T-helper 1 cell treated with Interleukin-12 subunit alpha and Interleukin-12 subunit beta and Interleukin-4 antibody, amounts not matched to agents 30 ng/mL and 1 ng/mL, for 36 hours (primary cell): Measurements from ENCODE around the gene GAB2. TPM values are rescaled to one million over a fixed set of nuclear protein-coding genes. Genes with fewer than 3 reads are reported as not detected.

Source experiments
- intact Hi-C: fragments of 100-400 bp; cut with micrococcal nuclease; formaldehyde crosslinking; loops from one replicate; pipeline ENCODE4 v1.15.1; 2024
- total RNA-seq: library from RNA; stranded (reverse); gene quantifications from 2 replicates; pipeline ENCODE4 v1.2.3, GENCODE V29; 2022

The GAB2 gene, protein sequence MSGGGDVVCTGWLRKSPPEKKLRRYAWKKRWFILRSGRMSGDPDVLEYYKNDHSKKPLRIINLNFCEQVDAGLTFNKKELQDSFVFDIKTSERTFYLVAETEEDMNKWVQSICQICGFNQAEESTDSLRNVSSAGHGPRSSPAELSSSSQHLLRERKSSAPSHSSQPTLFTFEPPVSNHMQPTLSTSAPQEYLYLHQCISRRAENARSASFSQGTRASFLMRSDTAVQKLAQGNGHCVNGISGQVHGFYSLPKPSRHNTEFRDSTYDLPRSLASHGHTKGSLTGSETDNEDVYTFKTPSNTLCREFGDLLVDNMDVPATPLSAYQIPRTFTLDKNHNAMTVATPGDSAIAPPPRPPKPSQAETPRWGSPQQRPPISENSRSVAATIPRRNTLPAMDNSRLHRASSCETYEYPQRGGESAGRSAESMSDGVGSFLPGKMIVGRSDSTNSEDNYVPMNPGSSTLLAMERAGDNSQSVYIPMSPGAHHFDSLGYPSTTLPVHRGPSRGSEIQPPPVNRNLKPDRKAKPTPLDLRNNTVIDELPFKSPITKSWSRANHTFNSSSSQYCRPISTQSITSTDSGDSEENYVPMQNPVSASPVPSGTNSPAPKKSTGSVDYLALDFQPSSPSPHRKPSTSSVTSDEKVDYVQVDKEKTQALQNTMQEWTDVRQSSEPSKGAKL
- total RNA-seq, result 50.6 and 61.6 TPM in 2 replicates

DNA sequence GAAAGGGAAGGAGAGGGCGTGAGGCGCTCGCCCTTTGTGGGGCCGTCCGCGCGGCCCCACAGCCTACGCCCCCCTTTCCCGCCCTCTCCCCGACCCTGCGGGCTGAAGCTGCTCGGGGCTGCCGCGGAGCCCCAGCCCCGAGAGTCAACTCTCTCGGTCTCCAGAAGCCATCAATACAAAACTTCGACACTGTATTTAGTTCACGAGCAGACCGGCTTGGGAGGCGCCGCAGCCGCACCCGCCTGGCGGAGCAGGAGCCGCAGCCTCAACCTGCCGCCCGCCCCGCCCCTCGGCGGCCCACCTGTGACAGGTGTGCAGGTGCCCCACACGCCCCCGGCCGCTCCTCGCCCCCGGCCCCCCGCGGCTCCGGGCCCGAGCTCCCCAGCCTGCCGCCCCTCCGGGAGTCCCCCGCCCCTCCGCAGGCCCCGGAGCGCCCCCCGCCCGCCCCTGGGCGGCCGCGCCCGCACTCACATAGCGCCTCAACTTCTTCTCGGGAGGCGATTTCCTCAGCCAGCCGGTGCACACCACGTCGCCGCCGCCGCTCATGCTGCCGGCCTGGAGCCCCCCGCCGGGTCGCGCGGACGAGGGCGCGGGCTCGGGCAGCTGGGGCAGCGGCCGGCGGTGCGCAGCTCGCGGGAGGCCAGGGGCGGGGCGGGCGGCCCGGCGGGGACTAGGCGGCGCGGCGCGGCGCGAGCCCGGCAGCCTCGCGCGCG is at the start of gene GAB2:
TSS of gene GAB2 (minus strand) at position 646 of the 713 bp plus-strand sequence. CDS start at position 546, 100 bp downstream.
- intact Hi-C loops, result loop anchor here (1.0 to 2.0 kb wide), 10 partner anchors 8 to 597 kb away; partner anchors contain the start of genes AAMDC, ALG8, KCTD21 and NARS2

DNA sequence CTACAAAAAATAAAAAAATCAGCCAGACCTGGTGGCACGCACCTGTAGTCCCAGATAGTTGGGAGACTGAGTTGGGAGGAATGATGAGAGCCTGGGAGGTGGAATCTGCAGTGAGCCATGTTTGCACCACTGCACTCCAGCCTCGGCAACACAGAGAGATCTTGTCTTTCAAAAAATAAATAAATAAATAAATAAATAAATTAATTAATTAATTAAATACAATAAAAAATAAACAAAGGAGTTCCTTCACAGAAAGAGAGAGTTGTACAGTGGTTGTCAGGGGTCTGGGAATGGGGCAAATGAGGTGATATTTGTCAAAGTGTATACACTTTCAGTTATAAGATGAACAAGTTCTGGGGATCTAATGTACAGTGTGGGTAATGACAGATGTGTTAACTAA is 49.8 kb upstream of the GAB2 start:
- intact Hi-C loops, result no loop called here

DNA sequence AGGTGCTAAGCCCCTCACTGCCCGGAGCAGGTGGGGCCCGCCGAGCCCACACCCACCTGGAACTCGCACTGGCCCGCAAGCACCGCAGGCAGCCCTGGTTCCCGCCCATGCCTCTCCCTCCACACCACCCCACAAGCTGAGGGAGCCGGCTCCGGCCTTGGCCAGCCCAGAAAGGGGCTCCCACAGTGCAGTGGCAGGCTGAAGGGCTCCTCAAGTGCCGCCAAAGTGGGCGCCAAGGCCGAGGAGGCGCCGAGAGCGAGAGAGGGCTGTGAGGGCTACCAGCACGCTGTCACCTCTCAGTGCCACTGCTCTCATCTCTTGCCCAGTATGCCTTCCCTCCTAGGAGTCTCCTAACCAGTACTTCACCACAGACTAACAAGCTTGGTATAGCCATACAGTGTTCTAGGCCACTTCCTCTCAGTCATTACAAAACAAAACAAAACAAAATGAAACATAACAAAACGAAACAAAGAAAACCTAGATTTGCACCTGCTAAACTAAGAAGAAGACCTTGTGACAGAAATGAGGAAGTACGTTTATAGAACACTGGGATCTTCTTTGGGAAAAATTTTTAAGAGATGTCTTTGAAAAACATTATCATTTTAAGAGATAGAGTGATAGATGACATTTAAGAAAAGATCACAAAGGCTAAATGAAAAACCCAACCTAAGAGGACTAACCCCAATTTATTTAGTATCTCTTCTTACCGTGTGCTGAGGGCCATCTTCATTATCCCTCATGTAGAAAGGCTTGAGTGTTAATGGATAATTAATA is 47.7 kb upstream of the GAB2 start:
- intact Hi-C loops, result loop anchor here (1.0 to 2.0 kb wide), 9 partner anchors 48 to 829 kb away; partner anchors contain the start of genes ALG8, CLNS1A, GAB2 and INTS4

DNA sequence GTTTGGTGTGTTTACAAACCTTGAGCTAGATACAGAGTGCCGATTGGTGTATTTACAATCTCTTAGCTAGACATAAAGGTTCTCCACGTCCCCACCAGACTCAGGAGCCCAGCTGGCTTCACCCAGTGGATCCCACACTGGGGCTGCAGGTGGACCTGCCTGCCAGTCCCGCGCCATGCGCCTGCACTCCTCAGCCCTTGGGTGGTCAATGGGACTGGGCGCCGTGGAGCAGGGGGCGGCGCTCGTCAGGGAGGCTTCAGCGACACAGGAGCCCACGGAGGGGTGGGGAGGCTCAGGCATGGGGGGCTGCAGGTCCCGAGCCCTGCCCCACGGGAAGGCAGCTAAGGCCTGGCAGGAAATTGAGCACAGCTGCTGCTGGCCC is 47.2 kb upstream of the GAB2 start:
- intact Hi-C loops, result loop anchor here (1.0 to 2.0 kb wide), 9 partner anchors 47 to 828 kb away; partner anchors contain the start of genes ALG8, CLNS1A, GAB2 and INTS4

DNA sequence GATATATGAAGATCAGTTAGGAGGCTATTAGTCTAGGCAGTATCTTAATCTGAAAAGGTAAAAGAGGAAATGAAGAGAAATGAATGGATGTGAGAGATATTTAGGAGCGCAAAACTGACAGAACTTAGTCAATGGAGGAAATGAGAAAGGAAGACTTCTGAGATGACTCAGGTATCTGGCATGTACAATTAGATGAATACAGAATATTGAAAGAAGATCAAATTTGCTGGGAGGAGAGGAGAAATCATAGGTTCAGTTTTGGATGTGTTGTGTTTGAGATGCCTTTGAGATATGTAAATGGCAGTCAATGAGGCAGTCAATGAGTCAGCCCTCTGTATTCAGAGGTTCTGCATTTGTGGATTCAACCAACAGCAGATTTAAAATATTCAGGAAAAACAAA is 42.9 kb upstream of the GAB2 start:
- intact Hi-C loops, result no loop called here

DNA sequence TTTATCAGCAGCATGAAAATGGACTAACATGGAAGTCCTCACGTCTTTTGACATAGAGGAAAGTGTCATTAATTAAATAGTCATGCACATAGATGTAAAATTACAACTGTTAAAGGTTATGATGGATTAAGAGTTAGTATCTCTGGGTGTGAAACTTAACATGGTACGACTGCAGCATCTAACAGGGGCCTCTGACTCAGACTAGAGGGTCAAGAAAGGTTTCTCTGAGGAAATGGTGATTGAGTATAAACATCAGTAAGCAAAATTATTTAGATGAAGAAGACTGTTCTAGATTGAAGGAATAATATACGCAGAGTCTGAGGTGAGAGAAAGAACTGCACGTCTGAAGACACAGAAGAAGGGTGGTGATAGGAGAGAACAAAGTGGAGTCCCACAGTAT is 42.1 kb upstream of the GAB2 start:
- intact Hi-C loops, result no loop called here

DNA sequence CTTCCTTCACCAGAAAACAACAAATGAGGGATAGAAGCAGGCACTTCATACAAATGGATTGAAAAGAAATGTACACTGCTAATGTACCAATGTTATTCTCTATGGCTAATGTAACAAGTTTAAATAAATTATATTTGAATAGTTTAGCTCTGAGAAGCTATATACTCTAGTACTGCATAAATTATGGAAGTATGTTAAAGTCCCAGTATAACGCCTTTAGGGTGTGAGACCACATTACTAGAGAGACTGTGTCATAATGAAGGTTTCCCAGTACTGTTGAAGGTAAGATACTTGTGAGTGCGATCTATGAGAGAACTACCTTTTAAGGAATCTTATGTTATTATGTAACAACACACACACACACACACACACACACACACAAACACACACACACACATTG is 39.8 kb upstream of the GAB2 start:
- intact Hi-C loops, result no loop called here

DNA sequence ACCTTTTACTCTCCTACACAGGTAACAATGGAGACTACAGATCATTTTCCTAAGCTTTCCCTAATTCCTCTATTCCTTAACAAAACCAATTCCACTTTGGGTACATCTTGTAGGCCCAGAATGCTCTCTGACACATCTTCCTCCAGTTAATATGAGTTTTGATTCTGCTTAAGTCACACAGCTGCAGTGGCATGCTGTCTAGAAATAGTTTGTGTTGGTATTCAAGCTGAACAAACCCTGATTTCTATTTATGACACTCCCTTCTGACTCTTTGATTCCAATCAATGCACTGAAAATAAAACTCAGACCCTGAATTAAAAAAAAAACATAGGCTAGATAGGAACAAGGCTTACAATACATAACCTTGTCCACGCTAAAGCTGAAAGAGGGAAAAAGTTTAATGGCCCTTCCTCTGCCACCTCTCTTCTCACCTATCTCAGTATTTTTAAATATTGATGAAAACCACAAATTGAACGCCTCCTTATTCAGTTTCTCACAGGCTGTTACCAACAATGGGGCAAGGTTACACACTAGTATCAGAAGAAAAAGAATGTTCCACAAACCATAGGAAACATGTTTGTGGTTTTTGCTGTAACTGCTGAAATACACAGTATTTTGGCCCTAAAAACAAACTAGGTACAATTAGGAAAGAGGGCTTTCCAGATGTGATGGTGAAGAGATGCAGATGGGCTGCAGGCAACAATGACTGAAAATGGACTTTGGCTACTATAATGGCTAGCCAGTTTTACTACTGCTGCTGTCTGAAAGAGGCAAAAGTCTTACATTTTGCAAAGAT is 35.7 kb upstream of the GAB2 start:
- intact Hi-C loops, result no loop called here

DNA sequence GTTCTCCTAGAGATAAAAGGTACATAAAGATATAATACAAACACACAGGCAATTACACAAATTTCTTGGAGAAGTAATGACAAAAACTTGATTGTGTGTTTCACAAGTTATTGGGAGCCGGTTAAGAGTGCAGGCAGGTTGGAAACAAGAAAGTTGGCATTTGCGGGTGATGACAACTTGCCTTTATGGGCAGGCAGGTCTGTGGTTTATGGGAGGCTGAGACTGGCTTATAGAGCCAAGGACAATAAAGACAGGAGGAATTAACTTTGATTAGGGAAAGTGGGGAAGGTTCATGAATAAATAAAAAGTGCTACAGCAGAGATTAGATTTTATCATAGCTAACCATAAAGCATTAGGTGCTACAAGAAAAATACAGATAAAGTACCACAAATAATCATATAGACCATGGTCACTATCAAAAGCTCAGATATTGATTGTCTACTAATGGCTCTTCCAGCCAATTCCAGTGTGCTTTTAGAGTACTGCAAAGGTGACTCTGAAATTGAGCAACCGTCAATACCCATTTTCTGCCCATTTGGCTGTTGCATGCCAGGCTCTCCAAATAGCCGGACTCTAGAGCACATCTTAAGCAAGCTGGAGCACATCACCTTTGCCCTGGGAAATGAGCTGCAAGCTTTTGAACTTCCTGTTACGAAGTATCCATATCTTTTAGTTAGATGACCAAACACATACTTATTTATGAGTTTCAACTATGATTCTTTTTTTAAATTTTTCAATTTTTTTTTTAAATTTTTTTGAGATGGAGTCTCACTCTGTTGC is 33.9 kb upstream of the GAB2 start:
- intact Hi-C loops, result no loop called here

DNA sequence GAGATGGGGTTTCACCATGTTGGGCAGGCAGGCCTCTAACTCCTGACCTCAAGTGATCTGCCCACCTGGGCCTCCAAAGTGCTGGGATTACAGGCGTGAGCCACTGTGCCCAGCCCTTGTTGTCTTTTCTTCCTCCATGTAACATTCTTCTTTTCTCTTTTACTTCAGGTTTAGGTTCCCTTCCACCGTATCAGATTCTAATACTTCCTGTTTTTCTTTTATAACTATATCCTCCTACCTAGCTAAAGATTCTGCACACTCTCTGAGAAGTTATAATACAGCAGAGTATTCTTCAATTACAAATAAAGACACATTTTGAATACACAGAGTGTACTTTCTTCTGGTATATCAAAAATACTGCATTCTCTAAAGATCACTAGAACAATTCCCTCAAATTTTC is 33.2 kb upstream of the GAB2 start:
- intact Hi-C loops, result no loop called here

DNA sequence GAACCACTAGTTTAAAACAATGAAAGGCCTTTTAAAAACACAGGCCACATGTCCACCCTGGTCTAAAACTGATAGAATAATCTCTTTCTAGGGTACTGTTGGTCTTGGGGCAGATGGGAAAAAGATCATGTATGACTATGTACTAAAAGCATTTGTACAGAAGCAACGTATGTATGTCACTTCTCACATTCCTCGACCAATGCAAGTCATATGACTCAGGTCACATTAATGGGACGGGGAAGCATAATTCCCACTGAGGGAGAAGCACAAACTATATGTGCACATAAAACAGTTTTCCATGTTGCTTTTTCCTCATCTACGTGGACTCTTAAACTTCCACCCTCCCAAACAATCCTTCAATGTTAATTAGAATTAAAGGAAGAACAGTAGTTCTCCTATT is 32.2 kb upstream of the GAB2 start:
- intact Hi-C loops, result no loop called here

DNA sequence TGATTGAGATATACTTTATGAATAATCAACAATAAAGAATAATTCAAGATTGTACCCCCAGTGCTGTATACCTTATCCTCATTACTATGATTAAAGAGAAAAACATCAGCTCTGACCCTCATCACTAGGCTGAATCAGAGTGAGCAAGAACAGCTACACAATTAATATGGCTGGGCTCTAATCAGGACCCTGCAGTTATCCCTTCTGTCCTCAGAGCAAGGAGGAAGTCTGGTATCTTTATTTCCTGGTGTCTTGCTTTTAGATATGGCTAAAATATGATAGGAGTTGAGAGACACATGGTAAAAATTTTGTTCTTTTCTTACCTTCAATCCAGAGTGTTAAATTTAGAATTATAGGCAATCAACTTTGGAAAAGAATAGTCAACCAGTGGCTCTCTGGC is 28.6 kb upstream of the GAB2 start:
- intact Hi-C loops, result no loop called here

DNA sequence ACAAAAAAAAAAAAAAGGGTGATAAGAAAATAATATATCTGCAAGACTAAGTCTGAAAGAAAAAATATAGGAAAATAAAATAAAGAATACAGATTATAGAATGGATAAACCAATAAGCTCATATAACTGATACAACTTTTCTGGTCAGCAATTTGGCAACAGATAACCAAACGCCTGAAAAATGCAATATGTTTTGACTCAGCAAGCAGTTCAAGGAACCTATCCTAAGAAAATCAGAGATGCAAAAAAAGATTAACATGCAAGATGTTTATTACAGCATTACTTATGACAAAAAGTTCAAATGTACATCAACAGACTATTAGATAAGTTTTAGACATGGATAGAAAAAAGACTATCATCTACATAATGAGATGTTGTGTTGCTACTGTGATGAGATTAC is 27.1 kb upstream of the GAB2 start:
- intact Hi-C loops, result no loop called here

DNA sequence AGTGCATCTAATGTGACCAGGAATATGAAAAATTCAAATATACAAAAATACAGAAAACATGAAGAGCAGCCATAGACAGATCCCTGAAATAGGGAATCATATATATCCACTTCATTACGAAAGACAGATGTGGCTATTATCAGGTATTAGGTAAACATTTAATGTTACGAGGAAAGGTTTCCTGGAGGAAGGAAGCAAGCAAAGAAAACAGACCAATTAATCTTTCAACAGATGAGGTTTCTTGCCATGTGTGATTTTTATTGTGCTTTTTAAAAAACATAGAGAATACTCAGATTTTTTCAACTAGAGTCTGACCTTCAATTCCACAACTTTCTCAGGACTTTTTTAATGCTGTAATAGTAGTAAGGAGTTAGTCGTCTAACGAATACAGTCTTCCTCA is 24.3 kb upstream of the GAB2 start:
- intact Hi-C loops, result no loop called here

DNA sequence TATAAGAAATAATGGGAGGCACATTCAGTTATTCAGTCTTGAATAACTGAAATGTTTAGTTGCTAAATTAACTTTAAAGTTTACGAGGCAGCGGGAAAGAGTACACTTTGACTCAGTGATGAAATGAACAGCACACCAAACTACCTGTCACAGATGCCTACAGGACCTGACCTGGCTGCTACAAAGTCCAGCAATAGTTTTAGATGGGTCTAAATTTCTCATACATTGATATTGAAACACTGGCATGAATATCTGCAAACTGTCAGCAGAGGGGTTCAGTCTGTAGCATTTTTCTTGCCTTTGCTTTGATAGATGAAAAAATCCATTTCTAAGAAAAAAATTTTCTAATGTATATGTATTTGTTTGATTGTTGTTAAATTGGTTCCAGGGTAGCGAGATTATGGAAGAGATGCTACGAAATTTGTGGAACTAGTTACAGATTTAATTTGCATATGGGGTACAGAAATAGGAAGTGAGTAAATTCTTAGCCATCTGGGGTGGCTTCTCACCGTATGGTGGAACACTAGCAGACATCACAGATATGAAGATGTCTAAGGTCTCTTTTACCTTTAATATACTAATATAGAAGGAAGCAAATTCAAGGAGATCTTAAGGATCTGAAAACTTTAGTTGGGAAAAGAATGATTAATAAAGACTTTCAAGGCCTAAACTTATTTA is 20.8 kb upstream of the GAB2 start:
- intact Hi-C loops, result no loop called here

DNA sequence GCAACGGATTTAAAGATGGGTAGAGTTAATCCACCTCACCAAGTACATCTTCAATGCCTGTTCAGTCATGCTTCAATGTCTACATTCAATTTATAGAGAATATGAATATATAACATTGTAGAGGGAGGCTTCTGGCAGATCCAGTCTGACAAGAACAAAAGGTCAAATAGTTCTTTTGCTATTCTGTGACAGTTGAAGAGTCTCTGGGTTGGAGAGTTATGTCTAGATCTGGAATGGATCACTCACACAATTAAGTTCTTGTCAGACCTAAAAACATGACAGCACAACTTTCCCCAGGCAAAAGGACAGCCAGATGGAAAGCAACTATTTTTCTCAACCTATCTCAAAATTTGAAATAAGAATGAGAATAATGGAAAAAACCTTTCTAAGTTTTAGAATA is 15.3 kb upstream of the GAB2 start:
- intact Hi-C loops, result loop anchor here (1.0 kb wide), 1 partner anchor 205 kb away; no protein-coding TSS in a partner anchor

DNA sequence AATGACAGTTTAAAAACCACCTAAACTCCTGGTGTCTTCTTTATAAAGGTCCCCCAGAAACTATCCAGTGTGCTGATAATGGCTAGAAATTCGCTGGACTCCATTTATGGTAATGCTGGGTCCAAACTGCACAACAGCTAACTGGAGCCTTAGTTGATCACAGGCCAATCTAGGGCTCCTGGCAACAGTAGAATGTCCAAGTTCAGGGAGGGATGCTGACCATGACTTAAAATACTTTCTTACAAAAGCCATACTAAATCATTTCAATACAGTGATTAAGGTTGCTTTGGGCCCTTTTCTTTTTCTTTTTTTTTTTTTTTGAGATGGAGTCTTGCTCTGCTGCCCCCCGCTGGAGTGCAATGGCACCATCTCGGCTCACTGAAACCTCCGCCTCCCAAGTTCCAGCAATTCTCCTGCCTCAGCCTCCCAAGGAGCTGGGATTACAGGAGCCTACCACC is 14.5 kb upstream of the GAB2 start:
- intact Hi-C loops, result loop anchor here (1.0 kb wide), 1 partner anchor 204 kb away; no protein-coding TSS in a partner anchor

DNA sequence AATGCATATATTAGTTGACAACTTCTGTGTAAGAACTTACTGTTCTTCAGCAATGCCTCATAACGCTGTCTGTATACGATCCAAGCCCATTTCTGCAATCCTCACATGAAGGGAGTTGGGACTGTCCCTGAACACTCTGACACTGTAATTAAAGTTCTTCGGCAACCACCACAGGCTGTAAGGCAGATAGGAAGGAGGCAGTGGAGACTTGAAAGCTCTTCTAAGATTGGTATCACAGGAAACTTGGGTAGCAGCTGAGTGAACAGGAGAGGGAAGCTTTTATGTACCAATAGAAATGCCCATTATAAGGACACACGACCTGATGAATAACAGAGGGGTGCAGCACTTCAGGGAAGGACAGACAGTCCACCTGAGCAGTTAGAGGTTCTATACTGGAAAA is 12.0 kb upstream of the GAB2 start:
- intact Hi-C loops, result no loop called here

DNA sequence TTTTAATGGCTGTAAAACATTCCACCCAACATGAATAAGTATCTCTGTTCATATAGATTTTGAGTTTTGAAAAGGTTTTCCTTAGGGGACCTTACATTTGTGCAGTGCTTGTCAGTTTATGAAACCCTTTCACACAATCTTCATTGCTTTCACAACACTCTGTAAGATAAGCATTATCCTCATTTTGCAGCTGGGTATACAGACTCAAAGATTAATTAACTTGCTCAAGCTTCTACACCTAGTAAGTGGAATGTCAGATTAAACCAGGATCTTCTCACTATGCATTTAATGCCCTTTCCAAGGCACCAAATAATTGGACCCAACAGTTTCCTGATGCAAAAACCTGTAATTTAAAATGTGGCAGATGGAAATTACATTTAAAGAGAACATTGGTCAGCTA is 11.6 kb upstream of the GAB2 start:
- intact Hi-C loops, result no loop called here
